ENCODE measurements around the gene NAT14. TPM values are rescaled to one million over a fixed set of nuclear protein-coding genes. Genes with fewer than 3 reads are reported as not detected.

NAT14 gene, protein sequence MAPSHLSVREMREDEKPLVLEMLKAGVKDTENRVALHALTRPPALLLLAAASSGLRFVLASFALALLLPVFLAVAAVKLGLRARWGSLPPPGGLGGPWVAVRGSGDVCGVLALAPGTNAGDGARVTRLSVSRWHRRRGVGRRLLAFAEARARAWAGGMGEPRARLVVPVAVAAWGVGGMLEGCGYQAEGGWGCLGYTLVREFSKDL
- total RNA-seq, result 1 to 10 TPM; 4.9 to 7.7 TPM

DNA sequence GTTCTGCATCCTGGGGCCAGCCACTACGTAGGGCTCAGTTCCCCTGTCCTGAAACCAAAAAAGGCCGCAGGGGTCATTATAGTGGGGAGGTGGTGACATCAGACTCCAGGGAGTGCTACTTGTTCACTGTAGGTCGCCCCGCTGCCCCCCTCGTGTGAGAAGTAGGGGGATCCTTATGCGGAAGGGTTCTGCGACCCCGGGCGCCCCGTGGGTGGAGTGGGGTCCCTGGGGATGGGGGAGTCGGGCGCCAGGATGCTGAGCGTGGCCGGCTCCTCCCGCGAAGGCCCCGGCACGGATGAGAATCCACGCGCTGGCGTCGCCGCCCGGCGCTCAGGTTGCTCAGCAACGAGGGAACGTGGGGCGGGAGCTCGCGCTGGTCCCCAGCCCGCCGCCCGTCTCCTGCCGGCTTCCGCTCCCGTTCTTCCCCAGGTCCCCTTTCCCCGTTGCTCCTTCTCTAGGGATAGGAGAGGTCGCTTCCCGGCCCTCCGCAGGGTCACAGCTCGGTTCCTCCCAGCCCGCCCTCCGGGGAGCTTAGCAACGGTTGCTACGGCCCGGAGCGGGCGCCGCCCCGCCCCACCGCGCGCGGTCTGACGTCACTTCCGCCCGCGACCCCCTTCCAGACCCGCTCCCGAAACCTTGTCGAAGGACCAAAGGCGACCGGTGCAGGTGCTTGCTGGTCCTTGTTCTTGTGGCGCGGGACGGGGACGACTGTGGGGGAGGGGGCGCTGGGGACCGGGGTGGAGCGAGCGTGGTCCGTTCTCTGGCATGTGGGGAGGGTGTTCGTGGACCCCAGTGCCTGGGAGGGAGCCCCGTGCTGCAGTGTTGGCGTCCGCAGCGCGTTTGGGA lies at the start of gene NAT14:
TSS of gene NAT14 (plus strand) at position 596 of the 846 bp plus-strand sequence. CDS start 521 bp downstream, outside the sequence.
- Histone ChIP-seq H3K9me3 (no peaks in the 10 kb centered on the region), H3K4me1 (peaks cover 10% of the 10 kb centered on the region), H3K27me3 (no peaks in the 10 kb centered on the region), H3K4me3 (peak within 1 kb of the TSS; percentile 53), H3K27ac (peak within 1 kb of the TSS; percentile 76), H3K36me3 (no peaks in the 10 kb centered on the region), H3K9ac (ENCODE audit: low read depth in 2 of 2, low read length in 2 of 2) (peak within 1 kb of the TSS; percentile 34 to 60)
- no peak for DNase-seq
- TF ChIP-seq, protein P1, sequence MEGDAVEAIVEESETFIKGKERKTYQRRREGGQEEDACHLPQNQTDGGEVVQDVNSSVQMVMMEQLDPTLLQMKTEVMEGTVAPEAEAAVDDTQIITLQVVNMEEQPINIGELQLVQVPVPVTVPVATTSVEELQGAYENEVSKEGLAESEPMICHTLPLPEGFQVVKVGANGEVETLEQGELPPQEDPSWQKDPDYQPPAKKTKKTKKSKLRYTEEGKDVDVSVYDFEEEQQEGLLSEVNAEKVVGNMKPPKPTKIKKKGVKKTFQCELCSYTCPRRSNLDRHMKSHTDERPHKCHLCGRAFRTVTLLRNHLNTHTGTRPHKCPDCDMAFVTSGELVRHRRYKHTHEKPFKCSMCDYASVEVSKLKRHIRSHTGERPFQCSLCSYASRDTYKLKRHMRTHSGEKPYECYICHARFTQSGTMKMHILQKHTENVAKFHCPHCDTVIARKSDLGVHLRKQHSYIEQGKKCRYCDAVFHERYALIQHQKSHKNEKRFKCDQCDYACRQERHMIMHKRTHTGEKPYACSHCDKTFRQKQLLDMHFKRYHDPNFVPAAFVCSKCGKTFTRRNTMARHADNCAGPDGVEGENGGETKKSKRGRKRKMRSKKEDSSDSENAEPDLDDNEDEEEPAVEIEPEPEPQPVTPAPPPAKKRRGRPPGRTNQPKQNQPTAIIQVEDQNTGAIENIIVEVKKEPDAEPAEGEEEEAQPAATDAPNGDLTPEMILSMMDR (IDR thresholded peaks at IDR 0.05), result no peak
- intact Hi-C loops (cut with DNase I), result no loop called here

DNA sequence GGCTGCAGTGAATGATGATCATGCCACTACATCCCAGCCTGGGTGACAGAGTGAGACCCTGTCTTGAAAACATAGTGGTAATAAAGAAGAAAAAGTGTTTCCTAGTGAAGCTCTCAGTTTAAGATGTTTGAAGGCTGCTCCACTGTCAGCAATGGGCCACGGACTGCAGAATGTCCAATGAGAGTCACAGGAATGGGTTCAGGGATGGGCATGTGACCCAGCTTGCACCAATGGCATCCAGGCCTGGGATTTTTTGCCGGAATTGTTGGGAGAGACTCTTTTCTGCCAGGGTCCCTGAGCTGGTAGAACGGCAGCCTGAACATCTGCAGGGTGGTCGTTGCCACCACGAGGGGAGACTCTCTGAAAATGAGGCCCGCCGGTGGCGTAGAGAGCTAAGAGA lies 48.1 kb upstream of the NAT14 start:
- Histone ChIP-seq H3K4me1 (no peaks in the 10 kb centered on the region), H3K27me3 (peaks cover 38% of the 10 kb centered on the region), H3K4me3 (no peak overlapping the region), H3K27ac (no peak overlapping the region), H3K36me3 (no peaks in the 10 kb centered on the region), H3K9ac (ENCODE audit: low read depth in 2 of 2, low read length in 2 of 2) (no peak overlapping the region), H3K9me3 (no peaks in the 10 kb centered on the region)
- no peak for DNase-seq
- intact Hi-C loops (cut with DNase I), result no loop called here
- TF ChIP-seq, protein P1 (IDR thresholded peaks at IDR 0.05), result no peak

DNA sequence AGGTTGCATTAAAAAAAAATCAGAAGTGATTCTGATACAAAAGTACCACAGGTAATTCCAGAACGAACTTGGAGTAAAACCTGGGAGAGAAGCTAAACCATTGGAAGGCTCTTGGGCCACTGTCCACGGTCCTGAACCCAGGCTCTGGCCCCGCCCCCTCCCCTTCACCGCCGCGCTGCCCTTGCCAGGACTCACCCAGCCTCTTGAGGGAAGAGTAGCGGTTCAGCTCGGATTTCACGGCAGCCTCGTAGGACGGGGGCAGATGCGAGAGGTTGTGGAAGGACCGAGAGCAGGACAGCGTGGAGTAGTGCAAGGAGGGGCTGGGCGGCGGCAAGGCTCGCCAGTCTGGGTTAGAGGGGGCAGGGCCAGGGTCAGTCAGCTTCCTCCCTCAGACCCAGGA lies 47.6 kb upstream of the NAT14 start:
- TF ChIP-seq, protein P1 (IDR thresholded peaks at IDR 0.05), result no peak
- no peak overlapping the region for H3K27ac ChIP-seq
- intact Hi-C loops (cut with DNase I), result no loop called here
- DNase-seq, result peak; percentile 47
- no peak overlapping the region for H3K9ac ChIP-seq (ENCODE audit: low read depth in 2 of 2, low read length in 2 of 2)
- no peak overlapping the region for H3K4me3 ChIP-seq
- no peaks in the 10 kb centered on the region for H3K36me3 ChIP-seq
- no peaks in the 10 kb centered on the region for H3K9me3 ChIP-seq
- peaks cover 39% of the 10 kb centered on the region for H3K27me3 ChIP-seq
- no peaks in the 10 kb centered on the region for H3K4me1 ChIP-seq

DNA sequence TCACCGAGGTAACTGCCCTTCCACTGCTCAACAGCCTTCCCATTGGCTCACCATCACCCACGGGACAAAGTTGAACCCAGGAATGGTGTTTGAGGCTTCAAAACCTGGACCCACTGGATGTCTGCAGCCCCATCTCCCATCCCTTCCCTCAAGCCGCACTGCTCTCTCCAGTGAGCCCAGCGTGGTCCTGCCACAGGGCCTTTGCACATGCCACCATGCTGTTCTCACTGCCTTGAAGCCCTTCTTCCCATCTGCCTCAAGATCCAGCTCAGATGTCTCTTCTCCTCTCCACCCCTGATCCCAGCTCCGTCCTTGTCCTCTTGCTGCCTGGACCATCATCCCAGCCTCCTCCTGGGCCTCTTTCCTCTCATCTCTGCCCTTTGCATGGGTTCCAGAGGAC lies 45.9 kb upstream of the NAT14 start:
- H3K9ac ChIP-seq (ENCODE audit: low read depth in 2 of 2, low read length in 2 of 2), result no peak overlapping the region
- no peak overlapping the region for H3K4me3 ChIP-seq
- H3K27ac ChIP-seq, result no peak overlapping the region
- H3K4me1 ChIP-seq, result no peaks in the 10 kb centered on the region
- no peaks in the 10 kb centered on the region for H3K36me3 ChIP-seq
- peaks cover 35% of the 10 kb centered on the region for H3K27me3 ChIP-seq
- TF ChIP-seq, protein P1 (IDR thresholded peaks at IDR 0.05), result no peak
- H3K9me3 ChIP-seq, result no peaks in the 10 kb centered on the region
- intact Hi-C loops (cut with DNase I), result no loop called here
- no peak for DNase-seq

DNA sequence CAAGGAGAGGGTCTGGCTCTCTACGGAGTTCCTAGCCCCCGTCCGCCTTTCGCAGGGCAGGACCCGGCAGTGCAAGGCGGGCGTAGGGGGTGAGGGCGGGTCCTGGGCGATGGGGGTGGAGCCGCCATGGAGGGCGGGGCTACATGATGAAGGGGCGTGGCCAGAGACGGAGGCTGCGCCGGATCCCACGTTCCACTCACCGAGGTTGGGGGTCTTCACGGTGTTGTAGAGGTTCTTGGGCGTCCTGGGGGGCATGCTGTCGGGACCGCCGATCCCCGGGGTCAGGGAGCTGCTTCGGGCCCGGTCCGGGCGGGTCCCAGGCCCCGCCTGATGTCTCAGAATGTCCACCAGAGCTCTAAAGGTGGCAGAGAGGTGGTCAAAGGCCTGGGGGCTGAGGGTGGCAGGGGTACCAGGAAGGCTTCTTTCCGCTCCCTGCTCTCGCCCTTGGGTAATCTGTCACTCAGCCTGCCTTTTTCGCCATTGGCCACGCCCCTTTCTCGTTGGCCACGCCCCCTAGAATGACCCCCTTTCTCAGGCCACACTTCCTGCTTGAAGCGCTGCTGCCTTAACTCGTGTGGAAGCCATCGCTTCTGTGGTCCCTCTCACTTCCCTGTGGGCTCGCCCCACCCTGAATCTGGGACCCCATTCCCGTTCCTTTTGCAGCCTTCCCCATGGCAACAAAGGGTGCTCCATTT lies 44.4 kb upstream of the NAT14 start:
- Histone ChIP-seq H3K36me3 (no peaks in the 10 kb centered on the region), H3K27me3 (peaks cover 44% of the 10 kb centered on the region), H3K4me3 (no peak overlapping the region), H3K27ac (no peak overlapping the region), H3K9me3 (no peaks in the 10 kb centered on the region), H3K4me1 (no peaks in the 10 kb centered on the region), H3K9ac (ENCODE audit: low read depth in 2 of 2, low read length in 2 of 2) (no peak overlapping the region)
- intact Hi-C loops (cut with DNase I), result no loop called here
- no peak for DNase-seq
- TF ChIP-seq, protein P1 (IDR thresholded peaks at IDR 0.05), result no peak

Measured in colonic mucosa (tissue), 4 donors.